Right lobe of liver (tissue), 4 donors: Measurements from ENCODE around the gene ALDH7A1.

ENCODE experiments used
- POLR2A ChIP-seq: fragments of 450-650 bp; IDR thresholded peaks from one replicate; pipeline ENCODE4 v1.6.1; 2017; ENCODE audit warnings: antibody characterized with exemption, mild to moderate bottlenecking
- TF ChIP-seq, protein P1 (sequence below), 4 donors: fragments of 200-600 bp in 3 of 4; fragments of 450-650 bp in 1 of 4; IDR thresholded peaks; one replicate each; pipeline versions ENCODE4 v1.5.1 to v1.8.0; 2016 to 2022; ENCODE audit warnings: antibody characterized with exemption in 4 of 4, mild to moderate bottlenecking in 2 of 4
- donor health status: DM: no; HTN: no; CAD: no.
- donor health status: DM: no; HTN: no; CAD: no.
- donor health status: DM: no; HTN: yes; CAD: no.

GRCh38 chr5:126499278-126499677 lies 95.7 kb downstream of the ALDH7A1 start:
- TF ChIP-seq, protein P1, sequence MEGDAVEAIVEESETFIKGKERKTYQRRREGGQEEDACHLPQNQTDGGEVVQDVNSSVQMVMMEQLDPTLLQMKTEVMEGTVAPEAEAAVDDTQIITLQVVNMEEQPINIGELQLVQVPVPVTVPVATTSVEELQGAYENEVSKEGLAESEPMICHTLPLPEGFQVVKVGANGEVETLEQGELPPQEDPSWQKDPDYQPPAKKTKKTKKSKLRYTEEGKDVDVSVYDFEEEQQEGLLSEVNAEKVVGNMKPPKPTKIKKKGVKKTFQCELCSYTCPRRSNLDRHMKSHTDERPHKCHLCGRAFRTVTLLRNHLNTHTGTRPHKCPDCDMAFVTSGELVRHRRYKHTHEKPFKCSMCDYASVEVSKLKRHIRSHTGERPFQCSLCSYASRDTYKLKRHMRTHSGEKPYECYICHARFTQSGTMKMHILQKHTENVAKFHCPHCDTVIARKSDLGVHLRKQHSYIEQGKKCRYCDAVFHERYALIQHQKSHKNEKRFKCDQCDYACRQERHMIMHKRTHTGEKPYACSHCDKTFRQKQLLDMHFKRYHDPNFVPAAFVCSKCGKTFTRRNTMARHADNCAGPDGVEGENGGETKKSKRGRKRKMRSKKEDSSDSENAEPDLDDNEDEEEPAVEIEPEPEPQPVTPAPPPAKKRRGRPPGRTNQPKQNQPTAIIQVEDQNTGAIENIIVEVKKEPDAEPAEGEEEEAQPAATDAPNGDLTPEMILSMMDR (IDR thresholded peaks at IDR 0.05) = no peak
- no peak for TF ChIP-seq POLR2A
